Stomach (tissue), 4 donors: ENCODE measurements around the gene STAM2.

Experiments used
- CTCF ChIP-seq, 7 experiments: fragments of 450-650 bp in 4 of 7; fragments of 200-600 bp in 3 of 7; sonication (generic) in 3 of 7; IDR thresholded peaks; one replicate each; pipeline ENCODE4 v1.5.1; 2016 to 2019; ENCODE audit warnings: antibody characterized with exemption in 7 of 7, control low read depth in 2 of 7, mild to moderate bottlenecking in 1 of 7
- POLR2A ChIP-seq, 4 donors: fragments of 450-650 bp; IDR thresholded peaks; one replicate each; pipeline ENCODE4 v1.6.1; 2016; ENCODE audit warnings: antibody characterized with exemption in 4 of 4, control low read depth in 2 of 4, mild to moderate bottlenecking in 1 of 4, moderate library complexity in 1 of 4
- POLR2AphosphoS5 ChIP-seq, 3 donors: sonication (generic); formaldehyde crosslinking; IDR thresholded peaks; one replicate each; pipeline ENCODE4 v1.6.1; 2016; ENCODE audit warnings: antibody characterized with exemption in 3 of 3

DNA sequence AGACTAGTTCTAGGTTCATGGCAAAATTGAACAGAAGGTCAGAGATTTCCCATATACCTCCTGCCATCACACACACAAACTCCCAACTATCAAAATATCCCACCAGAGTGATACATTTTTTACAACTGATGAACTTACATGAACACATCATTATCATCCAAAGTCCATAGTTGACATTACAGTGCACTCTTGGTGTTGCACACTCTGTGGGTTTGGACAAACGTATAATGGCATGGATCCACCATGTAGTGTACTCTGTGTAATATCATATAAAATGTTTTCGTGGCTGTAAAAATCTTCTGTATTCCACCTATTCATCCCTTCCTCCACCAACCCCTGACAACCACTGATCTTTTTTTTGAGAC is 25.9 kb upstream of the STAM2 start:
- TF ChIP-seq CTCF (IDR thresholded peaks at IDR 0.05), result no peak
- no peak for TF ChIP-seq POLR2AphosphoS5 (IDR thresholded peaks at IDR 0.05)
- no peak for TF ChIP-seq POLR2A (IDR thresholded peaks at IDR 0.05)
